ENCODE data around the gene SERGEF. TPM values are rescaled to one million over a fixed set of nuclear protein-coding genes. Genes with fewer than 3 reads are reported as not detected.

Gene SERGEF
- total and polyA plus RNA-seq, 2 of the 4 experiments (the other 2 are of a cell fraction), result 12.2 to 18.1 TPM

DNA sequence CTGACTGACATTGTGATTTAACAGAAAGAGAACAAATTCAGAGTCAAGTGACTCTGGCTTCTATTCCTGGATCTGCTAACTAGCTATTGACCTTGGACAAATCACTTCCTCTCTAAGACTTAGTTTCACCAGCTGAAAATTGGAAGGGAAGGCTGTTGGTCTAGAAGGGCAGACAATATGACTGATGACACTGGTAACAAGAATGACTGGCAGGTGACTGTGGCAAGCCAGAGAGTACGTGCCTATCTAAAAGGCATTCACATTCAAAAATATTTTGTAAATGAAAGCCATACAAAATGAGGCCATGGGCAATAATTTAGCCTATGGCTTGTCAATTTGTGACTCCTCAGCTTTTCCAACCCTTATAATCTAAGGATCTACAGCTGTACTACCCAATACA lies 23.5 kb downstream of the SERGEF start:
- no peak overlapping the region for H2BK120ac ChIP-seq (ENCODE audit: low read depth, low read length)
- H2BK15ac ChIP-seq (ENCODE audit: low read depth, low read length), result no peak overlapping the region
- no peak overlapping the region for H3K14ac ChIP-seq (replicated peaks; ENCODE audit: low read depth, low read length)
- intact Hi-C loops (cut with micrococcal nuclease) (no loop called here), dilution Hi-C loops (cut with HindIII; ENCODE audit: low sequenced_read_pairs, unreplicated experiment) (loop anchor here (10.0 to 25.0 kb wide), 2 partner anchors 252 to 395 kb away; partner anchors contain the start of gene KCNC1), in situ Hi-C loops (cut with MboI; ENCODE audit: low sequenced_read_pairs) (no loop called here)
- H4K91ac ChIP-seq (ENCODE audit: insufficient read depth, low read depth, low read length), result no peak overlapping the region
- no TSS peak for BruUV-seq (replicated peaks)
- no peak overlapping the region for H2AK9ac ChIP-seq (replicated peaks; ENCODE audit: low read depth, low read length, poor library complexity)
- H3K9ac ChIP-seq (ENCODE audit: low read depth, low read length), result no peak overlapping the region
- H4K8ac ChIP-seq (ENCODE audit: low read depth in 2 of 2, low read length in 2 of 2), result no peak overlapping the region
- no peak overlapping the region for H3K4ac ChIP-seq (ENCODE audit: low read depth, low read length)
- H2AFZ ChIP-seq (replicated peaks; ENCODE audit: low read length, poor library complexity), result no peak overlapping the region
- H2AK5ac ChIP-seq (ENCODE audit: low read depth, low read length), result no peak overlapping the region
- H3K79me1 ChIP-seq (ENCODE audit: low read depth in 1 of 2, low read length in 2 of 2), result no peaks in the 10 kb centered on the region
- no peak overlapping the region for H3K56ac ChIP-seq (ENCODE audit: extremely low read depth, insufficient read depth, low read length)
- no peak overlapping the region for H3K4me2 ChIP-seq (ENCODE audit: low read depth, low read length)
- H2BK5ac ChIP-seq (ENCODE audit: low read depth, low read length, poor library complexity, severe bottlenecking), result no peak overlapping the region
- H2BK20ac ChIP-seq (ENCODE audit: low read depth, low read length), result no peak overlapping the region
- no peaks in the 10 kb centered on the region for H3K27me3 ChIP-seq (ENCODE audit: control insufficient read depth, insufficient read depth, low read length)
- no peak for TF ChIP-seq BHLHE40 (IDR thresholded peaks at IDR 0.05; ENCODE audit: low read depth, low read length)
- TF ChIP-seq RAD21 (IDR thresholded peaks at IDR 0.05; ENCODE audit: low read length), result no peak
- TF ChIP-seq, protein P1, sequence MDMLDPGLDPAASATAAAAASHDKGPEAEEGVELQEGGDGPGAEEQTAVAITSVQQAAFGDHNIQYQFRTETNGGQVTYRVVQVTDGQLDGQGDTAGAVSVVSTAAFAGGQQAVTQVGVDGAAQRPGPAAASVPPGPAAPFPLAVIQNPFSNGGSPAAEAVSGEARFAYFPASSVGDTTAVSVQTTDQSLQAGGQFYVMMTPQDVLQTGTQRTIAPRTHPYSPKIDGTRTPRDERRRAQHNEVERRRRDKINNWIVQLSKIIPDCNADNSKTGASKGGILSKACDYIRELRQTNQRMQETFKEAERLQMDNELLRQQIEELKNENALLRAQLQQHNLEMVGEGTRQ (IDR thresholded peaks at IDR 0.05; ENCODE audit: low read depth, low read length), result no peak
- POLR2A ChIA-PET (ENCODE audit: unreplicated experiment), result no interaction called here
- CTCF ChIA-PET, result interaction anchor here (0.8 to 3.3 kb wide), 3 partner anchors 11 to 258 kb away, joined by 6 to 14 read pairs (median 9); no protein-coding TSS in a partner anchor
- no CpG with 5 or more reads among the region's 1 CpG for WGBS, 2 experiments (ENCODE audit: extremely low coverage in 2 of 2, insufficient read length in 1 of 2)
- no peak overlapping the region for H3K23ac ChIP-seq (ENCODE audit: low read depth, low read length)
- peaks cover 7% of the 10 kb centered on the region; the same call in 1 of the 2 replicates for H3K4me1 ChIP-seq (ENCODE audit: control insufficient read depth, insufficient read depth, low read length)
- H4K20me1 ChIP-seq (ENCODE audit: insufficient read depth, low read length), result no peaks in the 10 kb centered on the region
- no peaks in the 10 kb centered on the region; the same call in 1 of the 2 replicates for H3K9me1 ChIP-seq (ENCODE audit: insufficient read depth, low read length)
- no peak overlapping the region for H3K4me3 ChIP-seq (ENCODE audit: insufficient read depth, low read depth, low read length)
- H3K18ac ChIP-seq (ENCODE audit: low read depth, low read length), result no peak overlapping the region
- no peak overlapping the region for H3K27ac ChIP-seq (ENCODE audit: insufficient read depth, low read length)
- no peak overlapping the region for H4K5ac ChIP-seq (ENCODE audit: low read depth, low read length)
- no peak for ATAC-seq (ENCODE audit: low read depth)
- peaks cover 5% of the 10 kb centered on the region for H3K36me3 ChIP-seq (ENCODE audit: control insufficient read depth, insufficient read depth, low read length)
- no peak for DNase-seq
- no peaks in the 10 kb centered on the region for H3K9me3 ChIP-seq (ENCODE audit: control insufficient read depth, insufficient read depth, low read length)

All from IMR-90 (cell line).